GM19324 (cell line): Measurements from ENCODE around the gene GRIA1.
"Not testable (repeated sequence)": the region's sequence is repeated elsewhere in the genome, so short reads cannot be mapped to it uniquely, and the experiment has no call there.

ENCODE experiments used
- ATAC-seq: cut with Tn5 transposase; IDR thresholded peaks from one replicate; pipeline ENCODE4 v1.9.1; 2021; ENCODE audit warnings: mild to moderate bottlenecking, moderate library complexity; ENCODE audit not compliant: unreplicated experiment, low FRiP score

Gene GRIA1

GRCh38 chr5:153802050-153802821 lies 311.8 kb downstream of the GRIA1 start:
- no peak for ATAC-seq

- ATAC-seq = no peak
Measured at GRCh38 chr5:153807801-153808200, 317.3 kb downstream of the GRIA1 start.

GRCh38 chr5:153809166-153809565 lies 318.7 kb downstream of the GRIA1 start:
- ATAC-seq = no peak

- ATAC-seq = no peak
Measured at GRCh38 chr5:153813901-153814300, 323.4 kb downstream of the GRIA1 start.

- no peak for ATAC-seq
Measured at GRCh38 chr5:153816870-153817269, 326.4 kb downstream of the GRIA1 start.

- no peak for ATAC-seq
Measured at GRCh38 chr5:153818626-153819025, 328.2 kb downstream of the GRIA1 start.

- ATAC-seq = no peak
Measured at GRCh38 chr5:153823036-153823435, 332.6 kb downstream of the GRIA1 start.

GRCh38 chr5:153824909-153825308 lies 334.4 kb downstream of the GRIA1 start:
- no peak for ATAC-seq

GRCh38 chr5:153827397-153827796 lies 336.9 kb downstream of the GRIA1 start:
- ATAC-seq = no peak

GRCh38 chr5:153829510-153830065 lies 339.1 kb downstream of the GRIA1 start:
- ATAC-seq = no peak

GRCh38 chr5:153831973-153832372 lies 341.5 kb downstream of the GRIA1 start:
- peak; percentile 78 for ATAC-seq

- ATAC-seq = no peak
Measured at GRCh38 chr5:153835891-153836515, 345.5 kb downstream of the GRIA1 start.

- not testable (repeated sequence) for ATAC-seq
Measured at GRCh38 chr5:153849303-153850113, 359.0 kb downstream of the GRIA1 start.

- ATAC-seq = no peak
Measured at GRCh38 chr5:153860195-153860886, 369.9 kb downstream of the GRIA1 start.

- not testable (repeated sequence) for ATAC-seq
Measured at GRCh38 chr5:153862906-153863305, 372.4 kb downstream of the GRIA1 start.
